HepG2 (cell line): ENCODE data around the gene NCMAP. TPM values are rescaled to one million over a fixed set of nuclear protein-coding genes. Genes with fewer than 3 reads are reported as not detected.
A peak's percentile ranks its signal among the peaks of the same experiment; 100 is the strongest.

Experiments
- CC2D1A ChIP-seq: sonication (generic); formaldehyde crosslinking; IDR thresholded peaks from 2 replicates; pipeline ENCODE4 v1.8.1; 2023; ENCODE audit warnings: mild to moderate bottlenecking, missing genetic modification reagents
- FOXA1 ChIP-seq, 2 experiments: fragments of 450-650 bp in 1 of 2; sonication (generic) in 1 of 2; formaldehyde crosslinking in 1 of 2; IDR thresholded peaks; 2 replicates each; pipeline versions ENCODE4 v1.4.0 to v1.6.1; 2016 to 2020; ENCODE audit warnings: missing genetic modification reagents in 1 of 2
- KAT2B ChIP-seq: fragments of 150-350 bp; IDR thresholded peaks from 2 replicates; pipeline ENCODE4 v1.6.1; 2014; ENCODE audit warnings: low read depth, low read length, borderline replicate concordance
- NAIF1 ChIP-seq: sonication (generic); formaldehyde crosslinking; IDR thresholded peaks from 2 replicates; pipeline ENCODE4 v1.5.0; 2020; ENCODE audit warnings: mild to moderate bottlenecking, missing genetic modification reagents, borderline replicate concordance
- RFX3 ChIP-seq: IDR thresholded peaks from 2 replicates; pipeline ENCODE4 v1.6.1; 2016; ENCODE audit warnings: missing biosample characterization, missing genetic modification reagents
- SIX4 ChIP-seq: sonication (generic); formaldehyde crosslinking; IDR thresholded peaks from 2 replicates; pipeline ENCODE4 v1.4.0; 2020; ENCODE audit warnings: missing genetic modification reagents
- TARDBP ChIP-seq: sonication (generic); formaldehyde crosslinking; IDR thresholded peaks from 2 replicates; pipeline ENCODE4 v1.8.0; 2022; ENCODE audit warnings: mild to moderate bottlenecking, missing genetic modification reagents
- TOE1 ChIP-seq: sonication (generic); formaldehyde crosslinking; IDR thresholded peaks from 2 replicates; pipeline ENCODE4 v1.4.0; 2020; ENCODE audit warnings: mild to moderate bottlenecking, missing genetic modification reagents
- ZBTB38 ChIP-seq: sonication (generic); formaldehyde crosslinking; IDR thresholded peaks from 2 replicates; pipeline ENCODE4 v1.5.1; 2020; ENCODE audit warnings: mild to moderate bottlenecking, missing genetic modification reagents
- ZBTB7A ChIP-seq: sonication (generic); formaldehyde crosslinking; IDR thresholded peaks from 2 replicates; pipeline ENCODE4 v1.8.0; 2022; ENCODE audit warnings: mild to moderate bottlenecking, missing genetic modification reagents
- ZNF160 ChIP-seq: sonication (generic); formaldehyde crosslinking; IDR thresholded peaks from 2 replicates; pipeline ENCODE4 v1.8.0; 2022; ENCODE audit warnings: mild to moderate bottlenecking, inconsistent platforms, missing genetic modification reagents
- ZNF251 ChIP-seq: sonication (generic); formaldehyde crosslinking; IDR thresholded peaks from 2 replicates; pipeline ENCODE4 v1.9.0; 2021; ENCODE audit warnings: mild to moderate bottlenecking, missing genetic modification reagents
- ZNF558 ChIP-seq: sonication (generic); formaldehyde crosslinking; IDR thresholded peaks from 2 replicates; pipeline ENCODE4 v1.9.0; 2022; ENCODE audit warnings: mild to moderate bottlenecking, missing genetic modification reagents, borderline replicate concordance
- ZNF563 ChIP-seq: sonication (generic); formaldehyde crosslinking; IDR thresholded peaks from 2 replicates; pipeline ENCODE4 v1.8.0; 2022; ENCODE audit warnings: mild to moderate bottlenecking, moderate library complexity, missing genetic modification reagents
- ZNF629 ChIP-seq: sonication (generic); formaldehyde crosslinking; conservative IDR thresholded peaks from 2 replicates; pipeline ENCODE4 v1.5.0; 2020; ENCODE audit warnings: missing genetic modification reagents
- polyA plus RNA-seq, 8 experiments: library from polyadenylated mRNA; depleted of rRNA in 3 of 8; stranded (reverse) in 7 of 8; unstranded in 1 of 8; fragments of >200 nt; fragmentation: Illumina TruSeq in 4 of 8; extraction: Trizol in 4 of 8; gene quantifications; 2 replicates each; pipeline versions ENCODE4 v1.2.1 to v1.2.3, GENCODE V29; 2011 to 2016; ENCODE audit warnings: low read depth in 4 of 8, missing spikeins in 1 of 8, mixed read lengths in 1 of 8; ENCODE audit not compliant: insufficient read depth in 1 of 8
- total RNA-seq, 5 experiments: library from RNA; depleted of rRNA; stranded (reverse); fragments of >200 nt; fragmentation: Illumina TruSeq; extraction: Trizol; gene quantifications; 2 replicates each; pipeline ENCODE4 v1.2.3, GENCODE V29; 2016; ENCODE audit warnings: low read depth in 1 of 5
- TF ChIP-seq, protein P1 (sequence below), 2 experiments: fragments of 450-650 bp in 1 of 2; sonication (generic) in 1 of 2; formaldehyde crosslinking in 1 of 2; IDR thresholded peaks; 2 replicates each; pipeline versions ENCODE4 v1.6.1 to v1.8.0; 2016 to 2022; ENCODE audit warnings: antibody characterized with exemption in 1 of 2, mild to moderate bottlenecking in 1 of 2, missing genetic modification reagents in 1 of 2
- TF ChIP-seq, protein P2 (sequence below): IDR thresholded peaks from 2 replicates; pipeline ENCODE4 v1.6.1; 2016
- TF ChIP-seq, protein P3 (sequence below): sonication (generic); formaldehyde crosslinking; IDR thresholded peaks from 2 replicates; pipeline ENCODE4 v1.5.0; 2020; ENCODE audit warnings: missing genetic modification reagents

The NCMAP gene
- total and polyA plus RNA-seq, 2 of the 13 experiments (the other 11 are each of a cell fraction or from before 2014, with no cell fraction given) = 2.7 to 20.0 TPM

DNA sequence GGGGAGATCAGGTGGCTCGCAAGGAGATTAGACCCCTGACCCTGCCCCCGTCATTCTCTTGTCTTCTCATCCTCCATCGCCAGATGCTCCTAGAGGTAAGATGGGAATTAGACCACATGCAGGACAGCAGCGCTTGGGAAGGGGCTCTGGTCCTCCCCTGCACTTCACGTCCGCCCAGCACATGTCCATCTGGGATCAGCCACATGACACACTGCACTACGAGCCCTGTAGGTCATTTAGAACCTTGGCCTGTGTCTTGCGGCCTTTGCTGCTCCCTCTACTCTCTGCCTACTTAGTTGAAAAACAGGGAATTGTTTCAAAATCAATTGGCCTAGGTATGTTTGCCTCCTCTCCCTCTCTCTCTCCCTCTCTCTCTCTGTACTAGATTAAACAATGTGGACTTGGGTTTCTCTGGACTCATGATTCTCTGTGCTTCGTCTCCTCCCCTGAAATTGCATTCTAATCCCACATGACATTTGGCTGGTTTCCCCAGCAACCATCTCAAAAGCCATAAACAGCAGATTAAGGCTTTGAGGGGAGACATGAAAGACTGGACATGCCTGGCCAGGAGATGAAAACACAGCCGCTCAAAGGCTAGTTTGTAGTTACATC, 3.8 kb upstream of the NCMAP start (continued):
- TF ChIP-seq, protein P1, sequence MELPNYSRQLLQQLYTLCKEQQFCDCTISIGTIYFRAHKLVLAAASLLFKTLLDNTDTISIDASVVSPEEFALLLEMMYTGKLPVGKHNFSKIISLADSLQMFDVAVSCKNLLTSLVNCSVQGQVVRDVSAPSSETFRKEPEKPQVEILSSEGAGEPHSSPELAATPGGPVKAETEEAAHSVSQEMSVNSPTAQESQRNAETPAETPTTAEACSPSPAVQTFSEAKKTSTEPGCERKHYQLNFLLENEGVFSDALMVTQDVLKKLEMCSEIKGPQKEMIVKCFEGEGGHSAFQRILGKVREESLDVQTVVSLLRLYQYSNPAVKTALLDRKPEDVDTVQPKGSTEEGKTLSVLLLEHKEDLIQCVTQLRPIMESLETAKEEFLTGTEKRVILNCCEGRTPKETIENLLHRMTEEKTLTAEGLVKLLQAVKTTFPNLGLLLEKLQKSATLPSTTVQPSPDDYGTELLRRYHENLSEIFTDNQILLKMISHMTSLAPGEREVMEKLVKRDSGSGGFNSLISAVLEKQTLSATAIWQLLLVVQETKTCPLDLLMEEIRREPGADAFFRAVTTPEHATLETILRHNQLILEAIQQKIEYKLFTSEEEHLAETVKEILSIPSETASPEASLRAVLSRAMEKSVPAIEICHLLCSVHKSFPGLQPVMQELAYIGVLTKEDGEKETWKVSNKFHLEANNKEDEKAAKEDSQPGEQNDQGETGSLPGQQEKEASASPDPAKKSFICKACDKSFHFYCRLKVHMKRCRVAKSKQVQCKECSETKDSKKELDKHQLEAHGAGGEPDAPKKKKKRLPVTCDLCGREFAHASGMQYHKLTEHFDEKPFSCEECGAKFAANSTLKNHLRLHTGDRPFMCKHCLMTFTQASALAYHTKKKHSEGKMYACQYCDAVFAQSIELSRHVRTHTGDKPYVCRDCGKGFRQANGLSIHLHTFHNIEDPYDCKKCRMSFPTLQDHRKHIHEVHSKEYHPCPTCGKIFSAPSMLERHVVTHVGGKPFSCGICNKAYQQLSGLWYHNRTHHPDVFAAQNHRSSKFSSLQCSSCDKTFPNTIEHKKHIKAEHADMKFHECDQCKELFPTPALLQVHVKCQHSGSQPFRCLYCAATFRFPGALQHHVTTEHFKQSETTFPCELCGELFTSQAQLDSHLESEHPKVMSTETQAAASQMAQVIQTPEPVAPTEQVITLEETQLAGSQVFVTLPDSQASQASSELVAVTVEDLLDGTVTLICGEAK (IDR thresholded peaks at IDR 0.05) = no peak
- TF ChIP-seq, protein P1 (CRISPR knock-in tag; IDR thresholded peaks at IDR 0.05) = no peak
- peak; percentile 72 for TF ChIP-seq RFX3 (CRISPR knock-in tag)
- TF ChIP-seq TARDBP (CRISPR knock-in tag) = peak; percentile 64; the same call in 1 of the 2 replicates
- no peak for TF ChIP-seq TOE1
- TF ChIP-seq, protein P2, sequence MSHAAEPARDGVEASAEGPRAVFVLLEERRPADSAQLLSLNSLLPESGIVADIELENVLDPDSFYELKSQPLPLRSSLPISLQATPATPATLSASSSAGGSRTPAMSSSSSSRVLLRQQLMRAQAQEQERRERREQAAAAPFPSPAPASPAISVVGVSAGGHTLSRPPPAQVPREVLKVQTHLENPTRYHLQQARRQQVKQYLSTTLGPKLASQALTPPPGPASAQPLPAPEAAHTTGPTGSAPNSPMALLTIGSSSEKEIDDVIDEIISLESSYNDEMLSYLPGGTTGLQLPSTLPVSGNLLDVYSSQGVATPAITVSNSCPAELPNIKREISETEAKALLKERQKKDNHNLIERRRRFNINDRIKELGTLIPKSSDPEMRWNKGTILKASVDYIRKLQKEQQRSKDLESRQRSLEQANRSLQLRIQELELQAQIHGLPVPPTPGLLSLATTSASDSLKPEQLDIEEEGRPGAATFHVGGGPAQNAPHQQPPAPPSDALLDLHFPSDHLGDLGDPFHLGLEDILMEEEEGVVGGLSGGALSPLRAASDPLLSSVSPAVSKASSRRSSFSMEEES = 0 out of 2 replicates have a peak, but pooled peaks have one; percentile 57
- no peak for TF ChIP-seq CC2D1A (CRISPR knock-in tag)
- peak; percentile 89; the same call in 1 of the 2 replicates for TF ChIP-seq ZBTB38 (CRISPR knock-in tag)
- no peak; the same call in 1 of the 2 replicates for TF ChIP-seq ZNF558 (CRISPR knock-in tag)
- TF ChIP-seq, protein P3, sequence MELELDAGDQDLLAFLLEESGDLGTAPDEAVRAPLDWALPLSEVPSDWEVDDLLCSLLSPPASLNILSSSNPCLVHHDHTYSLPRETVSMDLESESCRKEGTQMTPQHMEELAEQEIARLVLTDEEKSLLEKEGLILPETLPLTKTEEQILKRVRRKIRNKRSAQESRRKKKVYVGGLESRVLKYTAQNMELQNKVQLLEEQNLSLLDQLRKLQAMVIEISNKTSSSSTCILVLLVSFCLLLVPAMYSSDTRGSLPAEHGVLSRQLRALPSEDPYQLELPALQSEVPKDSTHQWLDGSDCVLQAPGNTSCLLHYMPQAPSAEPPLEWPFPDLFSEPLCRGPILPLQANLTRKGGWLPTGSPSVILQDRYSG (CRISPR knock-in tag) = 0 out of 2 replicates have a peak, but pooled peaks have one; percentile 51
- peak; percentile 68; the same call in 1 of the 2 replicates for TF ChIP-seq ZNF563 (CRISPR knock-in tag)
- no peak for TF ChIP-seq ZNF251 (CRISPR knock-in tag)
- TF ChIP-seq ZNF160 (CRISPR knock-in tag) = peak; percentile 67; the same call in 1 of the 2 replicates
- 0 out of 2 replicates have a peak, but pooled peaks have one; percentile 32 for TF ChIP-seq SIX4 (CRISPR knock-in tag)
- 0 out of 2 replicates have a peak, but pooled peaks have one; percentile 34 for TF ChIP-seq NAIF1 (CRISPR knock-in tag)
- no peak for TF ChIP-seq KAT2B
- peak; percentile 65; the same call in 1 of the 2 replicates for TF ChIP-seq ZNF629
- no peak for TF ChIP-seq FOXA1 (IDR thresholded peaks at IDR 0.05)
- TF ChIP-seq FOXA1 (CRISPR knock-in tag; IDR thresholded peaks at IDR 0.05) = peak; percentile 30; the same call in 1 of the 2 replicates
- peak; percentile 38; the same call in 1 of the 2 replicates for TF ChIP-seq ZBTB7A (CRISPR knock-in tag)
